ENCODE results near the gene CACNA1I.

The CACNA1I gene

GRCh38 chr22:39570226-39570625 lies 327 bp upstream of the CACNA1I start:
- DNase-seq: no peak

GRCh38 chr22:39571538-39571937 lies 985 bp downstream of the CACNA1I start:
- DNase-seq: no peak

GRCh38 chr22:39574779-39575551 lies 4.4 kb downstream of the CACNA1I start:
- no peak for DNase-seq

DNA sequence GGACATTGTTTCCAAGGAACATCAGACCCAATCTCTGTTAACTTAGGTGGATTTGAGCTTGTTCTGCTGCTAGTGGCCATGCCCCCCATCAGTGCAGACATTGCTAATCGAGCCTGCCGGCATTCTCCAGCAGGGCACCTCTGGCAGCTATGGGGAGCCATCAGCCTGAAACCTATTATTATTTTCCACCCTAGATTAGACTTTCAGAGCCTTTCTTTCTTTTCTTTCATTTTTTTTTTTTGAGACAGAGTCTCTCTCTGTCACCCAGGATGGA lies 4.9 kb downstream of the CACNA1I start:
- DNase-seq: no peak

DNA sequence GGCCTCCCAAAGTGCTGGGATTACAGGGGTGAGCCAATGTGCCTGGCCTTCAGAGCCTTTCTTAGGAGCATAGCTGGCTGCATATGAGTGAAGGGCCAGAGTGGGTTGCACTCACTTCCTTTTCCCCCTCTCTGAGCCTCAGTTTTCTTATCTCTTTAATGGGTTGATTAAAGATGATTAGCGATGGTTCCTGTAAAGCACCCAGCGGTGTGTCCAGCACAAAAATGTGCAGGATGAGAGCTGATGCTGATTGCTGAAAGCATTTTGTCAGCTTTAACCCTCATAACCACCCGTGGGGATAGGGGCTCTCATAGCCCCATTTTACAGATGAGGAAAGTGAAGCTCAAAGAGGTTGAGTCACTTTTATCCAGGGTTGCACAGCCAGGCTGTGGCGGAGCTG lies 5.5 kb downstream of the CACNA1I start:
- DNase-seq: no peak

DNA sequence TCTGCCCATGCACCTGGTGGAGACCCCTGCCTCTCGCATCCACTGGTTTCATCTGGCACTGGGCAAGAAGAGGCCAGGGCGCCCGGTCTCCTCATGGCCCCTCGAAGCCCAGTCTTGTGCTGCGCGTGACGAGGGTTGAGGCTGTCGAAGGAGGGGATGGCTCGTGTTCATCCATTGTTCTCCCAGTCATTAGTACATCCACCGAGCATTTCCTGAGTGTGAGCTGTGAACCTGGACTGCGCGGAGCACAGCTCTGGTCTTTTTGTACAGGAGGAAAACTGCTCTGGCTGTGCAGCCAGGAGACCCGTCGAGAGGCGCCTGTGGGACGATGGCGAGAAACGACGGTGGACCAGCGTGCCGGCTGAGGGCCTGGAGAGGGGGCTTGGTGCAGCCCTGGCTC lies 6.8 kb downstream of the CACNA1I start:
- no peak for DNase-seq

- DNase-seq: no peak
Measured at GRCh38 chr22:39577900-39578299, 7.3 kb downstream of the CACNA1I start.

GRCh38 chr22:39580006-39580441 lies 9.5 kb downstream of the CACNA1I start:
- no peak for DNase-seq

- DNase-seq: no peak
Measured at GRCh38 chr22:39580795-39581194, 10.2 kb downstream of the CACNA1I start.

GRCh38 chr22:39581303-39581702 lies 10.8 kb downstream of the CACNA1I start:
- no peak for DNase-seq

DNA sequence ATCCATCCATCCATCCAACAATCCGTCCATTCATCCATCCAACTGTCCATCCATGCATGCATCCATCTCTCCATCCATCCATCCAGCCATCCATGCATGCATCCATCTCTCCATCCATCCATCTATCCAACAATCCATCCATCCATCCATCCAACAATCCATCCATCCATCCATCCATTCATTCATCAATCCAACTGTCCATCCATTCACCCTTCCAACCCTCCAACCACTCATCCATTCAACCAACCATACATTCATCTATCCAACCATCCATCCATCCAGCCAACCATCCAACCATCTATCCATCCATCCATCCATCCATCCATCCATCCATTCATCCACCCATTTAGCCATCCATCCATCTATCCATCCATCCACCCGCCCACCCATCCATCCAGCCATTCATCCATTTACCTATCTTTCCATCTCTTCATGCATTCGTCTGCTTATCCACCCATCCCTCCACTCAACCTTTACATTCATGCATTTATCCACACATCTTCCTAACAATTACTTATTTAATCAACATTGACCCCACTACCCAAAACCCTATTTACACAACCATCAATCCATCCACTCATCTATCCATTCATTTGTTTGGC lies 12.6 kb downstream of the CACNA1I start:
- no peak for DNase-seq

- DNase-seq: no peak
Measured at GRCh38 chr22:39589875-39590274, 19.3 kb downstream of the CACNA1I start.

- no peak for DNase-seq
Measured at GRCh38 chr22:39592081-39593065, 21.8 kb downstream of the CACNA1I start.

DNA sequence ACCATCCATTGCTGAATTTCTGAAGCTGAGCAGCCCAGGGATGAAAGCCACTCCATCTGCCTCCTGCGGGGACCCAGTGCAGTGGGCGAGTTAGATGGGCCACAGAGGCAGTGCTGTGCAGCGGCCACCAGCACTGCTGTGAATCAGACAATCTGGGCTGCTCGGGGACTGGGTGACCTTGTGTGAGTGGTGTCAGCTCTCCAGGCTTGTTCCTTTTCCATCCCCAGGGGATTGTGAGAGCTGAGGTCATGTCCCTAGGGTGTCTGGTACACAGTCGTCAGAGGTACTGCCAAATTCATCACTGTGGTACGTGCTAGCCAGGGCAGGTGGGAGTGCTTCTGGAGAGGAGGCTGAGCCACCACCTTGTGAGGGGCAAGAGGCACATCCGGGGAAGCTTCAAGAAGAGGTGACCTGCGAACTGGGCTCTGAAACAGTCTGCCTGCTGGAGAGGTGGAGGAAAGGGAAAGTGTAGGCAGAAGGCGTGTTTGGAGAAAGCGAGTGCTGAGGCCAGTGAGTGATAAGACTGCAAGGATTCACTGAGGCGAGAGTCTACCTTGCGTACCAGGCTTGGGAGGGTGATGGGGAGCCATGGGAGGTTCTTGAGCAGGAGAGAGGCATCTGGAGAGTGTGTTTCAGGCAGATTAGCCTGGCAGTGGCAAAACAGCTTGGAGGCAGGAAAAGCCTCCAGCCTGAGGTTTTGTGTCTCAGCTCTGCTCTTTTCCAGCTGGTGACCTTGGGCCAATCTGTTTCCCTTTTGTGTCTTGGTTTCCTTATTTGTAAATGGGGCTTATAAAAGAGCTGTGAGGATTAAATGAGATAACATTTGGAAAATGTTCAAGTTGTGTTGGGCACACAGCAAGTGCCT lies 22.7 kb downstream of the CACNA1I start:
- DNase-seq: no peak

- no peak for DNase-seq
Measured at GRCh38 chr22:39593931-39594285, 23.4 kb downstream of the CACNA1I start.

- DNase-seq: no peak
Measured at GRCh38 chr22:39594411-39594810, 23.9 kb downstream of the CACNA1I start.

GRCh38 chr22:39595622-39596172 lies 25.1 kb downstream of the CACNA1I start:
- no peak for DNase-seq

DNA sequence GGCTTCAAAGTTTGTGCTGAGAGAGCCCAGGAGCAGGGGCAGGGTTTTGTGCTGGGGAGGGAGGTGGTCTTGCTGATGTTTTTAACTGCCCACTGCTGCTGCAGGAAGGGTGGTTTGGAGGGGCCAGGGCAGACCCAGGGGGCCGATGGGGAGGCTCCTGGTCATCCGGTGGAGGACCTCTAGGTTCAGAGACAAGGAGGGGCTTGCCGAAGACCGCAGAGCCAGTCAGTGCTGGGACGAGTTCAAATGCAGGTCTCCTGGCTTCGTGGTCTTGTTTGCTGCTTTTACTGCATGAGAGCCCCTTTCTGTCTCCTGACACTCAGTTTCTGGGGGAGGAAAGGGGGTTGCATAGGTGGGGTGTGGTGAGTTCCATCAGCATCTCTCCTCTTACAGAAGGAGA lies 26.0 kb downstream of the CACNA1I start:
- DNase-seq: no peak

GRCh38 chr22:39597236-39597869 lies 26.8 kb downstream of the CACNA1I start:
- no peak for DNase-seq

DNA sequence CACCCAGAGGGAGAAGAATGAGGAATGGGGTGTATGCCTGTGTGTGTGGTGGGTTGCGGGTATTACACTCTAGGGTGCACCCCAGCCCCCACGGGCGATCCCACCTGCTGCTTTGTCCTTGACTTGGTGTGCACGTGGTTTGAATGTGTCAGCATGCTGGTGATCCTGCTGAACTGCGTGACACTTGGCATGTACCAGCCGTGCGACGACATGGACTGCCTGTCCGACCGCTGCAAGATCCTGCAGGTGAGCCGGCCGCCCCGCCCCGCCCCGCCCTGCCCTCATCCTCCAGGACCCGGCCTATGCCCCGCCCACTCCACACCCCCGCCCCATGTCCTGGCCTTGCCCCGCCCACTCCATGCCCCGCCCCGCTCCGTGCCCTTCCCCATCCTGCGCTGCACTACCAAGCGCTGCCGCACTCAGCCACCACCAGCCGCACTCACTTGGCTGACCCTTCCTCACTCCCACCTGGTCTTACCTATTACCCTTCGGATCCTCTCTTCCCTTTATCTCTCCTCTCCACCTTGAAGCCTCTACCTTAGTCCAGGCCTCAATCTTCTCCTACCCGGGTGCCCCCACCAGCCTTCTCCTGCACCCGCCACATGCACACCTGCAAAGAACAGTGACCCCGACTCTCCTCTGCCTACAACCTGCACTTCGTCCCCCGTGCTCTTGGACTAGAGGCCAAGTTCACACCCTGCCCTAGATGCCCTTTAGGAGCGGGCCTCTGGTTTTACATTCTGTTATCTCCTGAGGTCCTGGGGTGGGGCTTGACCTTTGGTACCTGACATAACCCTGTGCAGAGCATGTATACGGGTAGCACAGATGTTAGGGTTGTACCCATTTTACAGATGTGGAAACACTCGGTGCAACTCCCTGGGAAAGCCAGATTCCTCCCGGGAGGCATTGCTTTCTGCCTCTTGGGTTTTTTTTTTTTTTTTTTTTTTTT lies 27.7 kb downstream of the CACNA1I start:
- peak; percentile 74 for DNase-seq
